Panc1 (cell line): ENCODE measurements around the gene CEACAM20.

Source experiments
- TCF7L2 ChIP-seq: IDR thresholded peaks from 2 replicates; pipeline ENCODE4 v1.6.1; 2011; ENCODE audit warnings: mild to moderate bottlenecking, low read depth, low read length, inconsistent platforms
- TF ChIP-seq, protein P1 (sequence below): fragments of 450-650 bp; IDR thresholded peaks from 2 replicates; pipeline ENCODE4 v1.5.1; 2017; ENCODE audit warnings: mild to moderate bottlenecking

DNA sequence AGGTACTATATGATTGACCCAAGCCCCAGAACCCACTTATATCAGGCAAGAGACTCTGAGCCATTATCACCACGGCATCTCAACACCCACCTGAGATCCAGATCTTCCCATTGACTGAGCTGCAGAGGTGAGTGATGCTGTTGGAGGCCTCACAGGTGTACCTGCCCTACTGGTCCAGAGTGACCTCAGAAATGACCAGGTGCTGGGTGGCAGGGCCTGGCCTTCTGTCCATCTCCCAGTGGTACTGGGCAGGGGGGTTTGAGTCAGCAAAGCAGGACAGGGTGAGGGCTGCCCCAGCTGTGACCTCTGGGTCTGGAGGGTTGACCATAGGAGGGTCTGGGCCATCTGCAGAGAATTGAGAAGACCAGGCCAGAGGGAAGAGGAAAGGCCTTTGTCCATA lies 13.2 kb upstream of the CEACAM20 start:
- TF ChIP-seq TCF7L2 = no peak
- TF ChIP-seq, protein P1, sequence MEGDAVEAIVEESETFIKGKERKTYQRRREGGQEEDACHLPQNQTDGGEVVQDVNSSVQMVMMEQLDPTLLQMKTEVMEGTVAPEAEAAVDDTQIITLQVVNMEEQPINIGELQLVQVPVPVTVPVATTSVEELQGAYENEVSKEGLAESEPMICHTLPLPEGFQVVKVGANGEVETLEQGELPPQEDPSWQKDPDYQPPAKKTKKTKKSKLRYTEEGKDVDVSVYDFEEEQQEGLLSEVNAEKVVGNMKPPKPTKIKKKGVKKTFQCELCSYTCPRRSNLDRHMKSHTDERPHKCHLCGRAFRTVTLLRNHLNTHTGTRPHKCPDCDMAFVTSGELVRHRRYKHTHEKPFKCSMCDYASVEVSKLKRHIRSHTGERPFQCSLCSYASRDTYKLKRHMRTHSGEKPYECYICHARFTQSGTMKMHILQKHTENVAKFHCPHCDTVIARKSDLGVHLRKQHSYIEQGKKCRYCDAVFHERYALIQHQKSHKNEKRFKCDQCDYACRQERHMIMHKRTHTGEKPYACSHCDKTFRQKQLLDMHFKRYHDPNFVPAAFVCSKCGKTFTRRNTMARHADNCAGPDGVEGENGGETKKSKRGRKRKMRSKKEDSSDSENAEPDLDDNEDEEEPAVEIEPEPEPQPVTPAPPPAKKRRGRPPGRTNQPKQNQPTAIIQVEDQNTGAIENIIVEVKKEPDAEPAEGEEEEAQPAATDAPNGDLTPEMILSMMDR = no peak
